HG02798 (cell line): Measurements from ENCODE around the gene PARP9.

Source experiments
- ATAC-seq: cut with Tn5 transposase; IDR thresholded peaks from one replicate; pipeline ENCODE4 v1.9.1; 2021; ENCODE audit warnings: mild to moderate bottlenecking; ENCODE audit not compliant: unreplicated experiment, poor library complexity

Gene PARP9

DNA sequence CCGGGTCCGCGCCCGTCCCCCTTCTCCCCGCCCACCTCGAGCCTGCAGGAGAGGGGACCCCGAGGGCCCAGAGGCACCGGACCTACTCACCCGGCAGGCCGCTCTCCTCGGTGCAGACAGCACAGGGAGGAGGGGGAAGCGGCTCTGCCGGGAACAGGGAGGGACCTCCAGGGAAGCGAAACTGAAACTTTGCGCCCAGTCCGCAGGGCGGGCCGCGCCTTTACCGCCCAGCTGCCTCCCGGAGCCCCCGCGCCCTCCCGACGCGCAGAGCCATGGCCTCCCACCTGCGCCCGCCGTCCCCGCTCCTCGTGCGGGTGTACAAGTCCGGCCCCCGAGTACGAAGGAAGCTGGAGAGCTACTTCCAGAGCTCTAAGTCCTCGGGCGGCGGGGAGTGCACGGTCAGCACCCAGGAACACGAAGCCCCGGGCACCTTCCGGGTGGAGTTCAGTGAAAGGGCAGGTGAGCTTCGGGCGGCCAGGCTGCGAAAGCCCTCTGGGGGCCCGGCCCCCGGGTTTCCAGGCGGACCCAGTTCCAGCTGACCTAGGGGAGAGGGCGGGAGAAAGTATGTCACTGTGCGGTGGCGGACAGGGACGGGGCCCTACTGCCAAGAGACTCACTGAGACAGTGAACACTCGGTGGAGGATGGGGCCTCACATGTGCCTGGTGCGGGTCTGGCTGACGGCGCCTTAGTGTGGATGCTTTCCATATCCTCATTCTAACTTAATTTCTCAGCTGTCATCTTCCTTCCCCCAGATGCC is at the start of gene PARP9, which contains the start of gene DTX3L:
Gene PARP9, minus strand, starts transcription at position 146 of the 758 bp plus-strand sequence. CDS start 4,680 bp downstream, outside the sequence.
Gene DTX3L, plus strand, starts transcription at position 184 of the 758 bp plus-strand sequence. Its CDS starts 89 bp downstream, at position 273.
- ATAC-seq, result peak; percentile 69

DNA sequence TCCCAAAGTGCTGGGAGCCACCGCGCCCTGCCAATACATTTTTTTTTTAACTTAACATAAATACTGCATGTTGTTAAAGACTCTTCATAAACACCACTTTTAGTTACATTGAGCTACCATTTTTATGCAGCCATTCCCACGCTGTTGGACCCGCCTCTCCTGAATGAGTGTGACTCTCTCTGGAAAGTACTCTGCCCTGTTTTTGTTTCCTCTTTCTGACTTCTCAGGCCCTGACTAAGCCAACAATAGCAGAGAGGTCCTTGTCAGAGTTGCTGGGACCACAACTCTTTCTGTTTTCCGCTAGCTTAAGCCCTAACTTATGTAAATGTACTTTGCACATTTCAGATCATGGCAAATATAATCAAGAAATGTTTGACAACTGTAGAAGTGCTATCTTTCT is 48.6 kb upstream of the PARP9 start:
- no peak for ATAC-seq

DNA sequence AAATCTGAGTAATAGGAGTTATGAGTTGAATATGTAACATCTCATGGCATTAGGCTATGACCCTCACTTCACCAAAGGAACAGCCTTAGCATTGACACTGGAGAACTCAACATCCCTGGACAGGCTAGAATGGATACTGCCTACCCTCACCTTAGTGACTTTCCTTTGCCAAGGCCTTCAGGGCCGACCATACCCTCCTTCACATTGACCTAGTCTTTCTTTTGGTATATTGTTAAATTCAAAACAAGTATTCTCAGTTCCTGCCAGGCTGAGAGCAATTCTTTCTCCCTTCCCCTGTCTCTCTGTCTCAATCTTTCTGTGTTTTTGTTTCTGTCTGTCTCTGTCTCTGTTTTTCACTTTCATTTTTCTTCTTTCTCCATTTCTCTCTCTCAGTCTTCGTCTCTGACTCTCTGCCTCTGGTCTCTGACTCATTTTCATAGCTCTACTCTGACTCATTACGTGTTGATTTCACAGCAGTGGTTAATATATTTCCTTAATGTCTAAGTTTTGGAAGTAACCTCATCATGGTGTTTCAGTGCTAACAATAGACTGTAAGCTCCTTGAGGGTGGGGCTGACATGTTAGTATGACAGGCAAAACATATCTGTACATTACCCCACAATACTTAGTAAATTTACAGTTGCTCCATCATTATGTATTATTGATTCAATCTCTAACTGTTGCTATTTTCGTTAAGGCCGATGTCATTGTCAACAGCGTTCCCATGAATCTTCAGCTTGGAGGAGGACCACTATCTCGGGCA is 45.9 kb upstream of the PARP9 start:
- peak; percentile 91 for ATAC-seq

DNA sequence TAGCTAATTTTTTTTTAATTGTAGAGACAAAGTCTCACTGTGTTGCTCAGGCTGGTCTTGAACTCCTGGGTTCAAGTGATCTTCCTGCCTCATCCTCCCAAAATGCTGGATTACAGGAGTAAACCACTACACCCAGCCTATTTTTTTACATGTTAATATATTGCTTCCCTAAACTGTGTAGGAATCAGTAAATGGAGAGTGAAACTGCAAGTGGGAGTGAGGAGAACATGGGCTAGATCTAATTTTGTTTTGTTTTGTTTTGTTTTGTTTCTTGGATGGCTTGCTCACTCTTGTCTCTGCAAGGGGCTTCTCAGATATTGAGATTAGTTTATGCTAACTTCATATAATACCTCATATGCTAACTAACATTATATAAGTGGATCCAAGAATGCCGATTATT is 44.8 kb upstream of the PARP9 start:
- ATAC-seq, result no peak

DNA sequence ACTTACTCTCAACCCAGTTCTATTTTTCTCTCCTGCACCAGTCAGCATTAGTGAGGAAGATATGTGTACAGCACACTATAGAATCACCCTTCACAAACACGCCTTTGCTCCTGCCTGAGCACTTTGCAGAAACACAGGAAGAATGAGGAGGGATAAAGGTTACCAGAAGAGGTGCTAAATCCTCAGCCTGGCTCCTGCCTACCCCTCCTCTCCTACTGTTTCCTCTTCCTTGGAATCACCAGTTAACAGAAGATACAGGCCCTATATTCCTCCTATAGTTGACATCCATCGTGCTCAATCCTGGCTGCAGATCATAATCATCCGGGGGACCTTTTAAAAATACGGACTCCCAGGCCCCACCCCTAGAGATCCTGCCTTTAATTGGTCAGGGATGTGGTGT is 42.2 kb upstream of the PARP9 start:
- no peak for ATAC-seq

DNA sequence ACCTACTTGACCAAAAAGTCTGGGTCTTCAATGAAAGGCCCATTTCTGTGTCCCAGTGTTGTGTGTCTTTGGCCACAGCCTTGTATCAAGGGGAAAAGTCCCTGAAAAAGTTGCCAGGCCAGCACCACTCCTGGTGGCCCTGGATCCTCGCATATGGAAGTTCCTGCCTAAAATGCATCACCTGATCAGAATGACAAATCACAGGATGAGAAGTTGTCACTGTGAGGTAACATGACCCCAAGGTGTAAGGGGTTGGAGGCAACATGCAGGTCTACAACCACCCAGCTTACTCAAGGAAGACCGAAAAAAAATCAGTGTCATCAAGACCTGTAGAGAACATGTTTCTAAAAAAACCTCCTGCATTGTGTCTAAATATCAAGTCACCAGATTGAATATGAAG is 39.0 kb upstream of the PARP9 start:
- no peak for ATAC-seq

DNA sequence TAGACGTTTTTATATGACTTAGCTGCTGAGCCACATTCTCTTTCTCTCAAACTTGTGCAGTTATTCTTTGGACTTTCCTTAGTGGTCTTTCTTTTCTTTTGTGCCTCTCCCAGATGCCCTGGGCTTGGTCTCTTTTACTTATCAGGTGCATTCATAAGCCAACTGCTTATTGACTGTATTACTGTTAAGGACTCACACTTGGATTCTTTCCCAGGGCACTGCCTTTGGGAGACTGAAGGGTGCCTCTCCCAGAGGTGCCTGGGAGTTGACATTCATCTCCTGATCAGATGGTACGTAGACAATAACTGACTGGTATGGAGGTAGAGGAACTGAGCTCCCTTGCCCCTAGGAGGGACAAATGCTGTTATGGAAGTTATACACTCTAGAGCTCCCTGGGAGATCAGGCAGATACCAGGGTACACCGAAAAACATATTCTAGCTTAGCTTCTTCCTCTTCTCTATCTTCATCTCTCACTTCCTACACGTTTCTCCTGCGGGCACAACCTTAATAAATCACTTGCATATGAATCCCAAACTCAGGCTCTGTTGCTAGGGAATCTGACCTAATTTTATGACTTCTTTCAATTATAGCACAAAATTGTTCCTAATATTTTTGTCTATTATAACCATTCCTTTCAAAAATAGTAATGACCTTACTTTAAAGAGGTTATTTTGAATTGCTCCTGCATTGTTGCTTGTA is 38.1 kb upstream of the PARP9 start:
- no peak for ATAC-seq

DNA sequence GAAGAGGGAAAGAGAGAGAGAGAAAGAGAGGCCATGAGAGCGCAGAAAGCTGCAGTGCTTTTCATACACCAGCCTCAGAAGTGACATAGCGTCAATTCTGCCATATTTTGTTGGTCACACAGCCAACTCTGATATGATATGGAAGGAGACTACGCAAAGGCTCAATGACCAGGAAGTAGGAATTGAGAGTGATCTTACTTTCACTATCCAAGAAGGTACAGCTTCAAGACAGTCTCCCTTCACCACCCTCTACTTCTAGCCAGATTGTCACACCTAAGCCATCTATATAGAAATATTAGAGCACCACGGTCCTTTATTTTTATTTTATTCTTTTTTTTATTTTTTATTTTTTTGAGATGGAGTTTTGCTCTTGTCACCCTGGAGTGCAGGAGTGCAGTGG is 34.5 kb upstream of the PARP9 start:
- ATAC-seq, result no peak

DNA sequence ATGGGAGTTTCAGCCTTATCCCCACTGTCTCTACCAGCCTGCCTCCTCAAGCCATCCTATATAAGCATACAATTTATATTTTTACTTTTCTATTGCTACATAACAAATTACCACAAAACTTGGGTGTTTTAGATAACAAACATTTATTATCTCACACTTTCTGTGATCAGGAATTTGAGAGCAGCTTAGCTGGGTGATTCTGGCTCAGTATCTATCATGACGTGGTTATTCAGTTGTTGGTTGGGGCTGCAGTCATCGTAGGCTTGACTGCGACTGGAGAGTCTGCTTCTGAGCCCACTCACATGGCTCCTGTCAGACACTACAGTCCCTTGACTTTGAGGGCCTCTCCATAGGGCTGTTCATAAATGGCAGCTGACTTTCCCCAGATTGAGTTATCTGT is 34.1 kb upstream of the PARP9 start:
- ATAC-seq, result no peak

DNA sequence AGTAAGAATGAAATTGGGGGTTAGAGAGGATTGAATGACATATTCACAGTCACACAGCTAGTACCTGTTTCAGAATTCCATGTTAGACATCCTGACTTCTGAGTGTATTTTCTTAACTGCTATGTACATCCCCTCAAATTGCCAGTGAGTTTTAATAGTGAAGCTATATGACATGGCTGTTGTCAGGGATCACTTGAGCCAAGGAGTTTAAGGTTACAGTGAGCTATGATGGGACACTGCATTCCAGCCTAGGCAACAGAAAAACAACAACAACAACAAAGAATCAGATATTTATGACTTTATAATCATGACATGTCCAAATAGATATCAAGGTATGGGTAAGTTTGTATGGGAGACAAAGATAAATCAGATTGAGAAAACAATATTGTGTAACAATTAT is 29.9 kb upstream of the PARP9 start:
- ATAC-seq, result no peak

DNA sequence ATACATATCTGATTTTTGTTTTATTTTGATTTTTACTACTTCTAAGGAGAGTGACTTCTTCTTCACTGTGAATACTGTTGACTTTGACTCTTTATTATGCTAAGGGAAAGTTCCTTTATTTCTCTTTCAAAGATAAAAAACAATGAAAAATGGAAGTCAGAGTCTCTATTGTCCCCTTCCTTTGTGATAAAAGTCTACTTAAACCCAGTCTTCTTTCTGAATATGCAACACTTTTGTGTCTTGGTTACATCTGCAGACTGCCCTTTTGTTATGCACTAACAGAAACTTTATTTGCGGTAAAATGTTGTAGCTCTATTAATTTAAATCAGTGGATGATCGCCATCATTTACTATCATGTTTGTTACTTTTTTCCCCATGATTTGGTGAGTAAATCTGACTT is 26.5 kb upstream of the PARP9 start:
- no peak for ATAC-seq

DNA sequence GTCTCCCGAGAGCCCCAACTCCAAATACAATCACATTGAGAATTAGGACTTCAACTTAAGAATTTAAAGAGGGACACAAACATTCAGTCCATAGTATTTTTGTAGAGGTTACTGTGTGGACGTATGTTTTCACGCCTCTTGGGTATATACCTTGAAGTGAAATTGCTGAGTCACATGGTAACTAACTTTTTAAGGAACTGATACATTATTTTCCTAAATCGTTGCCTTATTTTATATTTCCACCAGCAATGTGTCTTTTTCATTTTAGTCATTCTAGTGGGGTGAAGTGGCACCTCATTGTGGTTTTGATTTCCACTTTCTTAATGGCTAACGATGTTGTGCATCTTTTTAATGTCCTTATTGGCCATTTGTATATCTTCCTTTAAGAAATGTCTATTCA is 25.2 kb upstream of the PARP9 start:
- ATAC-seq, result peak; percentile 64

DNA sequence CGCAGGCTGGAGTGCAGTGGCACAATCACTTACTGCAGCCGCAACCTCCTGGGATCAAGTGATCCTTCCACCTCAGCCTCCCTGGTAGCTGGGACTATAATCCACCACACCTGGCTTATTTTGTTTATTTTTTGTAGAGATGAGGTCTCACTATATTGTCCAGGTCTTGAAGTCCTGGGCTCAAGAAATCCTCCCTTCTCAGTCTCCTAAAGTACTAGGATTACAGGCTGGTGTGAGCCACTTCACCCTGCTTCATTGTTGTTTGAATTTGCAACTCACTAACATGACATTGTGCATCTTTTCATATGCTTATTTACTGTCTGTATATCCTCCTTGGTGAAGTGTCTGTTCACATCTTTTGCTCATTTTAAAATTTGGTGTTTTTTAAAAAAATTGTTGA is 23.5 kb upstream of the PARP9 start:
- ATAC-seq, result no peak

DNA sequence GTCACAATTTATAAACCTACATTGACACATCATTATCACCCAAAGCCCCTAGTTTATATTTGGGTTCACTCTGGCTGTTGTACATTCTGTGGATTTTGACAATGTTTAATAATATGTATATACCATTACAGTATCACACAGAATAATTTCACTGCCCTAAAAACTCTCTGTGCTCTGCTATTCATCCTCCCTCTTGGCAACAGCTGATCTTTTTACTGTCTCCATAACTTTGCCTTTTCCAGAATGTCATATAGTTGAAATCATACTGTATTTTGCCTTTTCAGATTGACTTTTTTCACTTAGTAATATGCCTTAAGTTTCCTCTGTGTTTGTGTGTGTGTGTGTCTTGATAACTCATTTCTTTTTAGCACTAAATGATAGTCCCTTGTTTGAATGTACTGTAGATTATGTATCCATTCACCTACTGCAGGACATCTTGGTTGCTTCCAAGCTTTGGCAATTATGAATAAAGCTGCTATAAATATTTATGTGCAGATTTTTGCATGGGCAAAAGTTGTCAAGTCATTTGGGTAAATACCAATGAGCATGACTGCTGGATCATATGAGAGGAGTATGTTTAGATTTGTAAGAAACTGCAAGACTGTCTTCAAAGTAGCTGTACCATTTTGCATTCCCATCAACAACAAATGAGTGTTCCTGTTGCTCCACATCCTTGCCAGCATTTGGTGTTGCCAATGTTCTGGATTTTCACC is 22.8 kb upstream of the PARP9 start:
- no peak for ATAC-seq

DNA sequence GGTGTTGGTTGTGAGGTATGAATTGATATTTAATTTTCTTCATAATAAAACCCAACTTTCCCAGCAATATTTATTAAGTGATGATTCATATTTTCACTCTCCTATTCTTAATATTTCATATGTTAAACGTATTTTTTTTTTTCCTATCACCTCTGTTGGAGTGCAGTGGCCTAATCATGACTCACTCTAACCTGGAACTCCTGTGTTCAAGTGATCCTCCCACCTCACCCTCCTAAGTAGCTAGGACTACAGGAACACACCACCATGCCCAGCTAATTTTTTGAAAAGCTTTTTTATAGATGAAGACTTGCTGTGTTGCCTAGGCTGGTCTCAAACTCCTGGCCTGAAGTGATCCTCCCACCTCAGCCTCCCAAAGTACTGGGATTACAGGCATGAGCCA is 22.0 kb upstream of the PARP9 start:
- no peak for ATAC-seq

DNA sequence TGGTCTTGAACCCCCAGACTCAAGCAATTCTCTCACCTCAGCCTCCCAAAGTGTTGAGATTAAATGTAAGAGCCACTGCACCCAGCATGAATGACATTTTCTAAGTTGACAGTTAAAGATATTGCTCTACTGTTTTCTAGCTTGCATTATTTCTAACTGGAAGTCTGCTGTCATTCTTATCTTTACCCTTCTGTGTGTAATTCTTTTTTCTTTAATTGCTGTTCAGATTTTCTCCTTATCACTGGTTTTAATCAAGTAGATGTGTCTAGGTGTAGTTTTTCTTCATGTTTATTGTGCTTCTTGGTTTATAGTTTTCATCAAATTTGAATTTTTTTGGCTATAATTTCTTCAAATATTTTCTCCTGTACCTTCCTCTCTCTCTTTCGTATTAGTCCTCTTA is 18.3 kb upstream of the PARP9 start:
- no peak for ATAC-seq

DNA sequence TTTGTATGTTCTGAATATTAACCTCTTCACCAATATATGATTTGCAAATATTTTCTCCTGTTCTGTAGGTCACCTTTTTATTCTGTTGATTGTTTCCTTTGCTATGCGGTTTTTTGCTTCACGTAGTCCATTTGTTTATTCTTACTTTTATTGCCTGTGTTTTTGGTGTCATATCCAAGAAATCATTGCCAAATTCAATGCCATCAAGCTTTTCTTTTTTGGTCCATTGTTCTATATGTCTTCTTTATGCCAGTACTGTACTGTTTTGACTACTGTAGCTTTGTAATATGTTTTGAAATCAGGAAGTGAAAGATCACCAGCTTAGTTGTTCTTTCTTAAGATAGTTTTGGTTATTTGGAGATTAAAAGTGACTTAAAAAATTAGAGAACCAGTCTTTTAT is 17.5 kb upstream of the PARP9 start:
- ATAC-seq, result no peak

DNA sequence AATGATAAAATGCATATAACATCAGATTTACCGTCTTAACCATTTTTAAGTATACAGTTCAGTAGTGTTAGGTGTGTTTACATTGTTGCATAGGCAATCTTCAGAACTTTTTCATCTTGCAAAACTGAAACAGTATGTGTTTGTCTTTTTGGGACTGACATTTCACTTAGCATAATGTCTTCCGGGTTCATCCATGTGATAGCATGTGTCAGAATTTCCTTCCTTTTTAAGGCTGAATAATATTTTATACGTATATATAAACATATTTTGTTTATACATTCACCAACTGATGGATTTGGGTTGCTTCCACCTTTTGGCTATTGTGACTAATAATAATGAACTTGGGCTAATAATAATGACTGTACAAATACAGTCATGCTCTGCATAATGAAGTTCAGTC is 16.4 kb upstream of the PARP9 start:
- no peak for ATAC-seq

DNA sequence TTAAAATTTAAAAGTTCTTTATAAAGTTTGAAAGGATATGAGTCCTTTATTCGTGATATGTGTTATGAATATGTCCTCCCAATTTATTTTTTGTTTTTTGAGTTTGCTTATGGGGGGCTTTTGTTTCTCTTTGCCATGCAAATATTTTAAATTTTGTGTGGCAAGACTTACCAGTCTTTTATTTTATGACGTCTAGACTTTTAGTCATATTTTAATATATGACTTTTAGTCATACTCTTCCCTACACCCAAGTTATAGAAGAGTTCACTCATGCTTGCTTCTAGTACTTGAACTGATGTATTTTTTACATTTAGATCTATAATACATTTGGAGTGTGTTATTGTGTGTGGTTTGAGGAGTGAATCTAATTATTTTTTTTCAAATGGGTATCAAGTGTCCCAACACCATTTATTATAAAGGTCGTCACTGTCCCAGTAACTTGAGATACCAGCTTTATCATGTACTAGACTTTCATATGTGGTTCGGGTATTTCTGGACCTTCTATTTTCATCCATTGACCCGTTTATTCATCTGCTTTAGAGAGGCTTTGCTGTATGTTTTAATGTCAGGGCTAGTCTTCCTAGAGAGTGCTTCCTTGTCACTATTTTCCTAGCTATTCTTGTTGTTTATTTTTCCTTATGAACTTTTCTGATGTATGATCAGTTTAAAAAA is 14.1 kb upstream of the PARP9 start:
- ATAC-seq, result no peak

DNA sequence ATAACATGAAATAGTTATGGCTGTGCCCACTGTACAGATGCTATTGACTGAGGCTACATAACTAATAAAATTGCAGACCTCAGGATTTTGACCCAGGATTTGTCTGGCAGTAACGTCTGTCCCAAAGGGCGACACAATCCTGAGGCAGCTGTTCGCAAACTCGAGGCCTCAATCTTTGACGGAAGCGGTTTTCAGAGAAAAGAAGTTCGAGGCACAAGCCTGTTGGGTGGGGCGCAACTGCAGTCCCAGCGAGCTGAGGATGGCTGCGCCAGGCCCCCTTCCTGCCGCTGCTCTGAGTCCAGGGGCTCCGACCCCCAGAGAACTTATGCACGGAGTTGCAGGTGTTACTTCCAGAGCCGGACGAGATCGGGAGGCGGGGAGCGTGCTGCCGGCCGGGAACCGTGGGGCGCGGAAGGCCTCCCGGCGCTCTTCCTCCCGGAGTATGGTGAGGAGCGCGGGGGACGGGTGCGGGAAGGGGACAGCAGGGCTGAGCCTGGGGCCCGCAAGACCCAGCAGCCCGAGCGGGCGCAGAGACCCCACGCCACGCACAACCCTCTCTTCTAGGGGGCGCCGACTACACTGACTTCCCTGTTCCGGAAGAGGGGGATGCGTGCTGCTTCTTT is 13.4 kb upstream of the PARP9 start, which contains the start of gene PARP15:
Gene PARP15, plus strand, starts transcription at position 242 of the 623 bp plus-strand sequence. Its CDS starts 18 bp downstream, at position 260.
- ATAC-seq, result no peak
